ENCODE data around the gene CR1L.
"Not testable (repeated sequence)": the region's sequence is repeated elsewhere in the genome, so short reads cannot be mapped to it uniquely, and the experiment has no call there.

CR1L gene

GRCh38 chr1:207644852-207645634 lies at the start of gene CR1L:
CR1L (plus strand) TSS chr1:207645133; CDS start chr1:207645234, 101 bp downstream.
- DNase-seq = peak; percentile 67

- no peak for DNase-seq
Observed at GRCh38 chr1:207603777-207604176, 41.2 kb upstream of the CR1L start.

GRCh38 chr1:207605444-207606361 lies 39.2 kb upstream of the CR1L start:
- DNase-seq = no peak

- DNase-seq = no peak
Observed at GRCh38 chr1:207606362-207606755, 38.6 kb upstream of the CR1L start.

GRCh38 chr1:207612762-207613161 lies 32.2 kb upstream of the CR1L start:
- no peak for DNase-seq

- DNase-seq = no peak
Observed at GRCh38 chr1:207619871-207620542, 24.9 kb upstream of the CR1L start.

GRCh38 chr1:207620543-207620893 lies 24.4 kb upstream of the CR1L start:
- no peak for DNase-seq

- DNase-seq = not testable (repeated sequence)
Observed at GRCh38 chr1:207625504-207626071, 19.3 kb upstream of the CR1L start.

- DNase-seq = no peak
Observed at GRCh38 chr1:207626972-207627337, 18.0 kb upstream of the CR1L start.

GRCh38 chr1:207627496-207627895 lies 17.4 kb upstream of the CR1L start:
- no peak for DNase-seq

- no peak for DNase-seq
Observed at GRCh38 chr1:207628776-207629175, 16.2 kb upstream of the CR1L start.

- no peak for DNase-seq
Observed at GRCh38 chr1:207631137-207631536, 13.8 kb upstream of the CR1L start.

GRCh38 chr1:207633226-207633625 lies 11.7 kb upstream of the CR1L start:
- no peak for DNase-seq

GRCh38 chr1:207633699-207634289 lies 11.1 kb upstream of the CR1L start:
- not testable (repeated sequence) for DNase-seq

GRCh38 chr1:207634293-207634692 lies 10.6 kb upstream of the CR1L start:
- not testable (repeated sequence) for DNase-seq

GRCh38 chr1:207635569-207636186 lies 9.3 kb upstream of the CR1L start:
- DNase-seq = not testable (repeated sequence)

- DNase-seq = not testable (repeated sequence)
Observed at GRCh38 chr1:207638487-207639145, 6.3 kb upstream of the CR1L start.

- DNase-seq = not testable (repeated sequence)
Observed at GRCh38 chr1:207639362-207639761, 5.6 kb upstream of the CR1L start.

- no peak for DNase-seq
Observed at GRCh38 chr1:207644166-207644851, 624 bp upstream of the CR1L start.

- no peak for DNase-seq
Observed at GRCh38 chr1:207645635-207646081, 725 bp downstream of the CR1L start.

- DNase-seq = no peak
Observed at GRCh38 chr1:207646171-207646570, 1.2 kb downstream of the CR1L start.
